ENCODE data around the gene ALDH7A1.

Gene ALDH7A1

DNA sequence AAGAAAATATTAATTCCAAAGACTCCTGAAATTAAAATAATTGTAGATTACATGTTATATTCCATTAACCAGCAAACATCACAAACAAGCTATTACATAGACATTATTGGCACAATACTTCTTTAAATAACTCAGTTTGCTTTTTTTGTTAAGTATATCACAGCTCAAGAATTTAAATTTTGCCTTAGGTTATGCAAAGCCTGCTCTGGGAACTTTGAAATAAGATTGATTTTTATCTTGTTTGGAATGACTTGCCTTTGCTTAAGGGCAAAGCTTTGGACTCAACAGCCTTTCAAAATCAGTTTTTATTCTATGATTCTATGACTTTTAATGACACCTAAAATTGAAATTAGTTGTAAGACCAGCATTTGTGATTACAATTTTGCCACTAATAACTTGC is 78.2 kb downstream of the ALDH7A1 start:
- DNase-seq, result no peak
- Histone ChIP-seq H3K27ac (ENCODE audit: low read length) (no peak overlapping the region), H4K20me1 (ENCODE audit: insufficient read depth, low read length) (no peaks in the 10 kb centered on the region), H3F3A (ENCODE audit: insufficient read depth, low read length) (no peaks in the 10 kb centered on the region), H3K36me3 (replicated peaks; ENCODE audit: insufficient read depth, low read length) (no peaks in the 10 kb centered on the region), H2AFZ (ENCODE audit: low read length) (no peak overlapping the region), H3K4me2 (ENCODE audit: low read depth, low read length) (no peak overlapping the region), H3K4me3 (ENCODE audit: low read length) (no peak overlapping the region), H3K9me2 (replicated peaks; ENCODE audit: insufficient read depth, low read length) (no peaks in the 10 kb centered on the region), H3K27me3 (replicated peaks; ENCODE audit: insufficient read depth, low read length) (no peaks in the 10 kb centered on the region), H3K9ac (ENCODE audit: low read length) (no peak overlapping the region), H3K9me3 (replicated peaks; ENCODE audit: insufficient read depth, low read length) (no peaks in the 10 kb centered on the region), H3K79me2 (ENCODE audit: low read length) (no peaks in the 10 kb centered on the region), H3K4me1 (ENCODE audit: low read length) (no peaks in the 10 kb centered on the region)
- TF ChIP-seq, protein P1, sequence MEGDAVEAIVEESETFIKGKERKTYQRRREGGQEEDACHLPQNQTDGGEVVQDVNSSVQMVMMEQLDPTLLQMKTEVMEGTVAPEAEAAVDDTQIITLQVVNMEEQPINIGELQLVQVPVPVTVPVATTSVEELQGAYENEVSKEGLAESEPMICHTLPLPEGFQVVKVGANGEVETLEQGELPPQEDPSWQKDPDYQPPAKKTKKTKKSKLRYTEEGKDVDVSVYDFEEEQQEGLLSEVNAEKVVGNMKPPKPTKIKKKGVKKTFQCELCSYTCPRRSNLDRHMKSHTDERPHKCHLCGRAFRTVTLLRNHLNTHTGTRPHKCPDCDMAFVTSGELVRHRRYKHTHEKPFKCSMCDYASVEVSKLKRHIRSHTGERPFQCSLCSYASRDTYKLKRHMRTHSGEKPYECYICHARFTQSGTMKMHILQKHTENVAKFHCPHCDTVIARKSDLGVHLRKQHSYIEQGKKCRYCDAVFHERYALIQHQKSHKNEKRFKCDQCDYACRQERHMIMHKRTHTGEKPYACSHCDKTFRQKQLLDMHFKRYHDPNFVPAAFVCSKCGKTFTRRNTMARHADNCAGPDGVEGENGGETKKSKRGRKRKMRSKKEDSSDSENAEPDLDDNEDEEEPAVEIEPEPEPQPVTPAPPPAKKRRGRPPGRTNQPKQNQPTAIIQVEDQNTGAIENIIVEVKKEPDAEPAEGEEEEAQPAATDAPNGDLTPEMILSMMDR (IDR thresholded peaks at IDR 0.05; ENCODE audit: low read length), result no peak
- TF ChIP-seq EZH2 (optimal IDR thresholded peaks at IDR 0.05; ENCODE audit: low read depth, low read length) (no peak), EZH2phosphoT487 (IDR thresholded peaks at IDR 0.05; ENCODE audit: low read length) (no peak)

DNA sequence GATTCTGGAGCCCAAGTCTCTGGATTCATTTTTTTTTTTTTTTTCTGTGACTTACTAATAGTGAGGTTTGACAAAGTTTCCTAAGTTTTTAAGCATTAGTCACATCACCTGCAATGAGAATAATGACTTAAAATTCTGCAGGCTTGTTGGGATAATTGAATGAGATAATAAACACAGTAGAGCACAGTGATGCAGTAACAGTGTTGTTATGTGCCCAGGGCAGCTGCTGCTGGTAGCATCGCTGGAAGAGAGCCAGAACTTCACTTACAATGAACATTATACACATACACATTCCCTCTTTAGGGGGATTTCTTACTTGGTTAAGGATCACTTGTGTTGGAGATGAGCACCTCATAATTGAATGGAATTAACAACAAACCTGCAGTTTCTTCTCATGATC is 78.9 kb downstream of the ALDH7A1 start:
- H3K4me2 ChIP-seq (ENCODE audit: low read depth, low read length), result no peak overlapping the region
- H3K27ac ChIP-seq (ENCODE audit: low read length), result no peak overlapping the region

DNA sequence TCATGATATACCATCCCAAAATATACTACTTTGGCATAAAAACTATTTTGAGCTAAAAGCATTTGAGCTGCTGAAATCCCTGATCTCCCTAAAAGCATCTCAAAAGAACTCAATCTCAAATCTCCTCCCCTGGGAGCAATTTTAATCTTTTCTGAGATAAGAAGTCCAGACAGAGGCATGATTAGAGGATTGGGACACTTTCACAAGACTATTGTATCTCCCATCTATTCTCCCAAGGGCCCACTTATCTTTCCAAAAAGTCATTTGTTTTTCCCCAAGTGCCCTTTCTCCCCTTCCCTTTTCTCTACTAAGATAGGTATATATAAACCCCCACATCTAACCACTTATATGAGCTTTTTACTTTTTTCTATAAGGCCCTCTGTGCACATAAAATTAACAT is 79.7 kb downstream of the ALDH7A1 start:
- no peak overlapping the region for H3K4me2 ChIP-seq (ENCODE audit: low read depth, low read length)
- H3F3A ChIP-seq (ENCODE audit: insufficient read depth, low read length), result no peaks in the 10 kb centered on the region
- no peak overlapping the region for H3K27ac ChIP-seq (ENCODE audit: low read length)
- DNase-seq, result no peak
- H3K27me3 ChIP-seq (replicated peaks; ENCODE audit: insufficient read depth, low read length), result no peaks in the 10 kb centered on the region
- H3K9ac ChIP-seq (ENCODE audit: low read length), result no peak overlapping the region
- H3K4me1 ChIP-seq (ENCODE audit: low read length), result no peaks in the 10 kb centered on the region
- H2AFZ ChIP-seq (ENCODE audit: low read length), result no peak overlapping the region
- no peaks in the 10 kb centered on the region for H3K9me2 ChIP-seq (replicated peaks; ENCODE audit: insufficient read depth, low read length)
- H3K4me3 ChIP-seq (ENCODE audit: low read length), result no peak overlapping the region
- TF ChIP-seq EZH2 (optimal IDR thresholded peaks at IDR 0.05; ENCODE audit: low read depth, low read length) (no peak), EZH2phosphoT487 (IDR thresholded peaks at IDR 0.05; ENCODE audit: low read length) (no peak)
- TF ChIP-seq, protein P1 (IDR thresholded peaks at IDR 0.05; ENCODE audit: low read length), result no peak
- no peaks in the 10 kb centered on the region for H3K36me3 ChIP-seq (replicated peaks; ENCODE audit: insufficient read depth, low read length)
- H4K20me1 ChIP-seq (ENCODE audit: insufficient read depth, low read length), result no peaks in the 10 kb centered on the region
- no peaks in the 10 kb centered on the region for H3K79me2 ChIP-seq (ENCODE audit: low read length)
- no peaks in the 10 kb centered on the region for H3K9me3 ChIP-seq (replicated peaks; ENCODE audit: insufficient read depth, low read length)

More for the DNA sequence above, 78.9 kb downstream of the ALDH7A1 start:
- Histone ChIP-seq H3K36me3 (replicated peaks; ENCODE audit: insufficient read depth, low read length) (no peaks in the 10 kb centered on the region), H3K9me3 (replicated peaks; ENCODE audit: insufficient read depth, low read length) (no peaks in the 10 kb centered on the region), H3K27me3 (replicated peaks; ENCODE audit: insufficient read depth, low read length) (no peaks in the 10 kb centered on the region), H3K79me2 (ENCODE audit: low read length) (no peaks in the 10 kb centered on the region), H3K4me1 (ENCODE audit: low read length) (no peaks in the 10 kb centered on the region), H3K9ac (ENCODE audit: low read length) (no peak overlapping the region), H2AFZ (ENCODE audit: low read length) (no peak overlapping the region), H3F3A (ENCODE audit: insufficient read depth, low read length) (no peaks in the 10 kb centered on the region), H3K4me3 (ENCODE audit: low read length) (no peak overlapping the region), H4K20me1 (ENCODE audit: insufficient read depth, low read length) (no peaks in the 10 kb centered on the region), H3K9me2 (replicated peaks; ENCODE audit: insufficient read depth, low read length) (no peaks in the 10 kb centered on the region)
- no peak for TF ChIP-seq EZH2 (optimal IDR thresholded peaks at IDR 0.05; ENCODE audit: low read depth, low read length)
- TF ChIP-seq EZH2phosphoT487 (IDR thresholded peaks at IDR 0.05; ENCODE audit: low read length), result no peak
- TF ChIP-seq, protein P1 (IDR thresholded peaks at IDR 0.05; ENCODE audit: low read length), result no peak
- DNase-seq, result no peak
